ENCODE measurements around the gene C5orf15.

DNA sequence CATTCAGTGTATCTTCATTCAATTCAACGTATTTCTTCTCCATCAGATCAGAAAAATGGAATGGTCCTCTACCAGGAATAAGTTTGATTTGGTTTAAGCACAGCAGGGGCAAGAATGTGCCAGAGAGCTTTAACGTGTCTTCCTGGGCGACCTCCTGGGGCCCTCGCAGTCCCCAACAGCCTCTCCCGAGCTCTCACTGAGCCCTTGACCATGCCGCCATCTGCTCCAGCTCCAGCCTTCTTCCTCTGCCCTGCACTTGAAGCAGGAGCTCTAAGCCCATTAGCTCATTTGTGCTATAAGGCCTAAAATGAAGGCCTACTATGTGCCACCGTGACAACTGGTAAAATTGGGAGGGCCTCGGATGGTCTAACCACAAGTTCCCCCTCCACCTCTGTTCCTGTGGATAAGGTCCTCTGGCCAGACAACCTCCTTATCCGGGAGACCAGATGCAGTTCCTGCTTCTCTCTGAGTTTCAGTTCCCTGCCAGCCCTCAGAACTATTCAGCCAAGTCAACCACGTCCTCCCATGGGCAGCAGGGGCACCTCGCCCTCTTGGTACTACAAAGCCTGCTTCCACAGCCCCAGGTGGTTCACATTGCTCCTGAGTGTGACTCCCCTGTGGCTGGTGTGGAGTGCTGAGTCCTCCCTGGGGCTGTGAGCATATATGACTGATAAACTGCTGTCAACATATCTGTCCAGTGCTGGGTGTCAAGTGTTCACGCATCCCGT lies 35.8 kb downstream of the C5orf15 start:
- TF ChIP-seq CTCF (IDR thresholded peaks at IDR 0.05) (no peak), POLR2AphosphoS5 (IDR thresholded peaks at IDR 0.05; ENCODE audit: low read depth, low read length) (no peak), REST (IDR thresholded peaks at IDR 0.05; ENCODE audit: insufficient read depth in 1 of 2, low read depth in 2 of 2, low read length in 1 of 2) (no peak), SIN3A (IDR thresholded peaks at IDR 0.05; ENCODE audit: borderline replicate concordance, insufficient read depth, low read depth, low read length) (no peak)
